Measurements from ENCODE around the gene PPP2R3B. TPM values are rescaled to one million over a fixed set of nuclear protein-coding genes. Genes with fewer than 3 reads are reported as not detected.

Gene PPP2R3B
- total and polyA plus RNA-seq, 2 of the 4 experiments (the other 2 are of a cell fraction) = 13.2 to 13.3 TPM

GRCh38 chrX:298993-299392, 87.7 kb downstream of the PPP2R3B start:
- H2AK5ac ChIP-seq (ENCODE audit: low read depth, low read length) = no peak overlapping the region
- H3K27me3 ChIP-seq (ENCODE audit: control insufficient read depth, insufficient read depth, low read length) = no peaks in the 10 kb centered on the region
- ChIA-PET POLR2A (ENCODE audit: unreplicated experiment) (no interaction called here), CTCF (no interaction called here)
- H2BK5ac ChIP-seq (ENCODE audit: low read depth, low read length, poor library complexity, severe bottlenecking) = no peak overlapping the region
- H4K91ac ChIP-seq (ENCODE audit: insufficient read depth, low read depth, low read length) = no peak overlapping the region
- no peak overlapping the region for H2BK20ac ChIP-seq (ENCODE audit: low read depth, low read length)
- H2AK9ac ChIP-seq (replicated peaks; ENCODE audit: low read depth, low read length, poor library complexity) = no peak overlapping the region
- H3K4me3 ChIP-seq (ENCODE audit: insufficient read depth, low read depth, low read length) = no peak overlapping the region
- H3K4ac ChIP-seq (ENCODE audit: low read depth, low read length) = no peak overlapping the region
- ATAC-seq (ENCODE audit: low read depth) = no peak
- TF ChIP-seq SMC3 (IDR thresholded peaks at IDR 0.05; ENCODE audit: low read depth, low read length) = no peak
- no peak for TF ChIP-seq CHD1 (IDR thresholded peaks at IDR 0.05; ENCODE audit: low read depth, low read length)
- TF ChIP-seq RFX5 (IDR thresholded peaks at IDR 0.05; ENCODE audit: low read depth, low read length) = no peak
- TF ChIP-seq FOS (IDR thresholded peaks at IDR 0.05; ENCODE audit: low read depth, low read length) = no peak
- no peak for TF ChIP-seq MAFK (IDR thresholded peaks at IDR 0.05; ENCODE audit: low read depth, low read length)
- TF ChIP-seq NFE2L2 (IDR thresholded peaks at IDR 0.05; ENCODE audit: low read depth, low read length) = no peak
- TF ChIP-seq CEBPB (IDR thresholded peaks at IDR 0.05; ENCODE audit: low read depth, low read length) = no peak
- TF ChIP-seq MXI1 (IDR thresholded peaks at IDR 0.05; ENCODE audit: borderline replicate concordance, low read depth, low read length) = no peak
- no peak for TF ChIP-seq ELK1 (IDR thresholded peaks at IDR 0.05; ENCODE audit: borderline replicate concordance, low read depth, low read length)
- TF ChIP-seq, protein P1, sequence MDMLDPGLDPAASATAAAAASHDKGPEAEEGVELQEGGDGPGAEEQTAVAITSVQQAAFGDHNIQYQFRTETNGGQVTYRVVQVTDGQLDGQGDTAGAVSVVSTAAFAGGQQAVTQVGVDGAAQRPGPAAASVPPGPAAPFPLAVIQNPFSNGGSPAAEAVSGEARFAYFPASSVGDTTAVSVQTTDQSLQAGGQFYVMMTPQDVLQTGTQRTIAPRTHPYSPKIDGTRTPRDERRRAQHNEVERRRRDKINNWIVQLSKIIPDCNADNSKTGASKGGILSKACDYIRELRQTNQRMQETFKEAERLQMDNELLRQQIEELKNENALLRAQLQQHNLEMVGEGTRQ (IDR thresholded peaks at IDR 0.05; ENCODE audit: low read depth, low read length) = no peak
- TF ChIP-seq CTCF (conservative IDR thresholded peaks at IDR 0.05; ENCODE audit: low read depth, low read length) = no peak
- no peak for TF ChIP-seq POLR2A (IDR thresholded peaks at IDR 0.05; ENCODE audit: low read depth, low read length)
- TF ChIP-seq BHLHE40 (IDR thresholded peaks at IDR 0.05; ENCODE audit: low read depth, low read length) = no peak
- DNase-seq = no peak
- no peak overlapping the region for H3K23ac ChIP-seq (ENCODE audit: low read depth, low read length)
- WGBS, 2 experiments (ENCODE audit: extremely low coverage in 2 of 2, insufficient read length in 1 of 2) = 98% methylated on average over 24 of the region's 36 CpGs; no CpG with 5 or more reads in 1 of the 2 experiments
- intact Hi-C loops (cut with micrococcal nuclease) = no loop called here
- 0 out of 4 replicates have a peak, but pooled peaks cover 0 to 3% of the 10 kb centered on the region in 2 experiments for H3K79me1 ChIP-seq (ENCODE audit: low read depth in 1 of 2, low read length in 2 of 2)
- H2BK15ac ChIP-seq (ENCODE audit: low read depth, low read length) = no peak overlapping the region
- H3K9ac ChIP-seq (ENCODE audit: low read depth, low read length) = no peak overlapping the region
- H4K5ac ChIP-seq (ENCODE audit: low read depth, low read length) = no peak overlapping the region
- no peak overlapping the region for H3K4me2 ChIP-seq (ENCODE audit: low read depth, low read length)
- no peak overlapping the region for H2BK120ac ChIP-seq (ENCODE audit: low read depth, low read length)
- dilution Hi-C loops (cut with HindIII; ENCODE audit: low sequenced_read_pairs, unreplicated experiment) = no loop called here
- H3K4me1 ChIP-seq (ENCODE audit: control insufficient read depth, insufficient read depth, low read length) = no peaks in the 10 kb centered on the region
- H3K9me3 ChIP-seq (ENCODE audit: control insufficient read depth, insufficient read depth, low read length) = no peaks in the 10 kb centered on the region
- no TSS peak for BruUV-seq (replicated peaks)
- H4K8ac ChIP-seq (ENCODE audit: low read depth in 2 of 2, low read length in 2 of 2) = no peak overlapping the region
- no peak overlapping the region for H3K27ac ChIP-seq (ENCODE audit: insufficient read depth, low read length)
- H3K14ac ChIP-seq (replicated peaks; ENCODE audit: low read depth, low read length) = no peak overlapping the region
- H2AFZ ChIP-seq (replicated peaks; ENCODE audit: low read length, poor library complexity) = no peak overlapping the region
- peaks cover 45% of the 10 kb centered on the region for H3K36me3 ChIP-seq (ENCODE audit: control insufficient read depth, insufficient read depth, low read length)
- H4K20me1 ChIP-seq (ENCODE audit: insufficient read depth, low read length) = no peaks in the 10 kb centered on the region
- no peaks in the 10 kb centered on the region for H3K9me1 ChIP-seq (ENCODE audit: insufficient read depth, low read length)
- no peak overlapping the region for H3K18ac ChIP-seq (ENCODE audit: low read depth, low read length)
- in situ Hi-C loops (cut with MboI; ENCODE audit: low sequenced_read_pairs) = no loop called here
- H3K56ac ChIP-seq (ENCODE audit: extremely low read depth, insufficient read depth, low read length) = no peak overlapping the region
